Mesenchymal stem cell (in vitro differentiated cells and primary cell): ENCODE results near the gene ZNF197.

Experiments used
- DNase-seq: peaks from one replicate; pipeline ENCODE4 v3.0.0-alpha.2; 2013
- H2AFZ ChIP-seq: one replicate; pipeline ENCODE4 v1.6.1; 2013; ENCODE audit warnings: low read depth, mild to moderate bottlenecking, control low read depth, inconsistent platforms, low read length, moderate library complexity
- H2AK5ac ChIP-seq: 2 replicates; pipeline ENCODE4 v1.6.1; 2013; ENCODE audit warnings: low read length, moderate library complexity, mild to moderate bottlenecking, inconsistent platforms; ENCODE audit not compliant: severe bottlenecking
- H2BK120ac ChIP-seq: one replicate; pipeline ENCODE4 v1.6.1; 2013; ENCODE audit warnings: low read depth, mild to moderate bottlenecking, inconsistent platforms, low read length, moderate library complexity
- H2BK12ac ChIP-seq, 2 experiments: one replicate each; pipeline ENCODE4 v1.6.1; 2013; ENCODE audit warnings: inconsistent platforms in 2 of 2, low read length in 2 of 2, mild to moderate bottlenecking in 2 of 2, moderate library complexity in 2 of 2, control low read depth in 1 of 2
- H2BK15ac ChIP-seq: one replicate; pipeline ENCODE4 v1.6.1; 2013; ENCODE audit warnings: mild to moderate bottlenecking, low read depth, inconsistent platforms; ENCODE audit not compliant: poor library complexity, severe bottlenecking
- H2BK5ac ChIP-seq: 2 replicates; pipeline ENCODE4 v1.6.1; 2013; ENCODE audit warnings: low read depth, mild to moderate bottlenecking, low read length, control low read depth, inconsistent platforms; ENCODE audit not compliant: poor library complexity, severe bottlenecking
- H3K14ac ChIP-seq, 2 experiments: one replicate each; pipeline ENCODE4 v1.6.1; 2013; ENCODE audit warnings: inconsistent platforms in 2 of 2, low read length in 2 of 2, control low read depth in 1 of 2, mild to moderate bottlenecking in 1 of 2, moderate library complexity in 1 of 2
- H3K18ac ChIP-seq, 2 experiments: one replicate each; pipeline ENCODE4 v1.6.1; 2013; ENCODE audit warnings: inconsistent platforms in 2 of 2, low read length in 2 of 2, control low read depth in 1 of 2, low read depth in 1 of 2, mild to moderate bottlenecking in 1 of 2
- H3K23ac ChIP-seq, 2 experiments: one replicate each; pipeline ENCODE4 v1.6.1; 2013; ENCODE audit warnings: inconsistent platforms in 2 of 2, low read length in 2 of 2, mild to moderate bottlenecking in 2 of 2, moderate library complexity in 2 of 2, control low read depth in 1 of 2
- H3K27ac ChIP-seq: 2 replicates; pipeline ENCODE4 v1.5.1; 2013; ENCODE audit warnings: mild to moderate bottlenecking, moderate library complexity, low read length, control low read depth, inconsistent platforms; ENCODE audit not compliant: poor library complexity, severe bottlenecking
- H3K27me3 ChIP-seq, 2 experiments: 2 replicates each; pipeline versions ENCODE4 v1.6.1 to v1.7.0; 2013; ENCODE audit warnings: low read length in 2 of 2, mild to moderate bottlenecking in 2 of 2, moderate library complexity in 2 of 2, control low read depth in 1 of 2, inconsistent platforms in 1 of 2; ENCODE audit not compliant: control insufficient read depth in 1 of 2, insufficient read depth in 1 of 2
- H3K36me3 ChIP-seq, 2 experiments: 2 replicates each; pipeline versions ENCODE4 v1.6.1 to v1.7.0; 2013; ENCODE audit warnings: low read length in 2 of 2, control low read depth in 1 of 2, inconsistent platforms in 1 of 2, low read depth in 1 of 2, mild to moderate bottlenecking in 1 of 2; ENCODE audit not compliant: insufficient read depth in 2 of 2, control insufficient read depth in 1 of 2
- H3K4ac ChIP-seq, 2 experiments: one replicate each; pipeline ENCODE4 v1.6.1; 2013; ENCODE audit warnings: inconsistent platforms in 2 of 2, low read length in 2 of 2, mild to moderate bottlenecking in 2 of 2, moderate library complexity in 2 of 2, control low read depth in 1 of 2, low read depth in 1 of 2
- H3K4me1 ChIP-seq: 2 replicates; pipeline ENCODE4 v1.6.1; 2013; ENCODE audit warnings: low read depth, low read length, control low read depth; ENCODE audit not compliant: control insufficient read depth, insufficient read depth
- H3K4me2 ChIP-seq: 2 replicates; pipeline ENCODE4 v1.6.1; 2013; ENCODE audit warnings: low read length, mild to moderate bottlenecking, inconsistent platforms; ENCODE audit not compliant: poor library complexity, severe bottlenecking
- H3K4me3 ChIP-seq, 2 experiments: 2 replicates each; pipeline versions ENCODE4 v1.5.1 to v1.7.0; 2013; ENCODE audit warnings: low read length in 2 of 2, mild to moderate bottlenecking in 2 of 2, control low read depth in 1 of 2, low read depth in 1 of 2; ENCODE audit not compliant: insufficient read depth in 1 of 2
- H3K79me1 ChIP-seq: replicated peaks from 2 replicates; pipeline ENCODE4 v1.6.1; 2013; ENCODE audit warnings: mild to moderate bottlenecking, control low read depth, low read length, inconsistent platforms; ENCODE audit not compliant: poor library complexity, severe bottlenecking
- H3K9ac ChIP-seq: 2 replicates; pipeline ENCODE4 v1.7.0; 2013; ENCODE audit warnings: mild to moderate bottlenecking, low read length, moderate library complexity
- H3K9me3 ChIP-seq: 2 replicates; pipeline ENCODE4 v1.7.0; 2013; ENCODE audit warnings: mild to moderate bottlenecking, low read length; ENCODE audit not compliant: control insufficient read depth
- H4K8ac ChIP-seq: one replicate; pipeline ENCODE4 v1.6.1; 2013; ENCODE audit warnings: inconsistent platforms, mild to moderate bottlenecking, low read length, moderate library complexity
- H4K91ac ChIP-seq: one replicate; pipeline ENCODE4 v1.6.1; 2013; ENCODE audit warnings: mild to moderate bottlenecking, low read length, inconsistent platforms
- WGBS: methylation state at CpG from one replicate; pipeline ENCODE4 v1.1.7; 2013; ENCODE audit warnings: mixed read lengths; 5-methylcytosine and 5-hydroxymethylcytosine counted together

Gene ZNF197

GRCh38 chr3:44632193-44632592 is 7.4 kb downstream of the ZNF197 start:
- H4K8ac ChIP-seq, result no peak overlapping the region

GRCh38 chr3:44642337-44642736 is 17.5 kb downstream of the ZNF197 start:
- Histone ChIP-seq H2BK120ac (no peak overlapping the region), H3K27me3 (no peaks in the 10 kb centered on the region), H3K4ac (no peak overlapping the region), H3K27ac (no peak overlapping the region), H2BK15ac (no peak overlapping the region), H2BK12ac (no peak overlapping the region), H3K9ac (no peak overlapping the region), H3K79me1 (peaks cover 20% of the 10 kb centered on the region), H3K18ac (no peak overlapping the region), H3K14ac (no peak overlapping the region), H2AFZ (no peak overlapping the region), H3K4me3 (peak overlapping the region in 1 of 2 experiments; percentile 59), H4K91ac (no peak overlapping the region), H2AK5ac (no peak overlapping the region), H3K23ac (no peak overlapping the region), H4K8ac (no peak overlapping the region), H3K4me1 (no peaks in the 10 kb centered on the region), H3K36me3 (peaks cover 19 to 71% of the 10 kb centered on the region in 2 experiments), H3K4me2 (no peak overlapping the region), H2BK5ac (no peak overlapping the region), H3K9me3 (peaks cover 71% of the 10 kb centered on the region)
- DNase-seq, result no peak
- 100% methylated on average over 4 of the region's 4 CpGs for WGBS

More at GRCh38 chr3:44632193-44632592, 7.4 kb downstream of the ZNF197 start:
- no peak overlapping the region for H3K18ac ChIP-seq
- 97% methylated on average over 3 of the region's 3 CpGs for WGBS
- peaks cover 25 to 77% of the 10 kb centered on the region in 2 experiments for H3K36me3 ChIP-seq
- H2AFZ ChIP-seq, result no peak overlapping the region
- no peak overlapping the region for H4K91ac ChIP-seq
- H3K4me3 ChIP-seq, result no peak overlapping the region
- no peak overlapping the region for H3K27ac ChIP-seq
- H3K9ac ChIP-seq, result no peak overlapping the region
- H3K4me1 ChIP-seq, result no peaks in the 10 kb centered on the region
- H2BK15ac ChIP-seq, result no peak overlapping the region
- DNase-seq, result no peak
- peaks cover 14% of the 10 kb centered on the region for H3K9me3 ChIP-seq
- H3K79me1 ChIP-seq, result peaks cover 32% of the 10 kb centered on the region
- H3K4ac ChIP-seq, result no peak overlapping the region
- no peak overlapping the region for H2BK5ac ChIP-seq
- H3K14ac ChIP-seq, result no peak overlapping the region
- H2BK120ac ChIP-seq, result no peak overlapping the region
- no peaks in the 10 kb centered on the region for H3K27me3 ChIP-seq
- H2BK12ac ChIP-seq, result no peak overlapping the region
- no peak overlapping the region for H2AK5ac ChIP-seq
- no peak overlapping the region for H3K4me2 ChIP-seq
- no peak overlapping the region for H3K23ac ChIP-seq

GRCh38 chr3:44643024-44643423 is 18.2 kb downstream of the ZNF197 start:
- Histone ChIP-seq H3K23ac (no peak overlapping the region), H4K91ac (no peak overlapping the region), H2AK5ac (no peak overlapping the region), H3K79me1 (peaks cover 20% of the 10 kb centered on the region), H3K27me3 (no peaks in the 10 kb centered on the region), H3K9ac (no peak overlapping the region), H3K4me2 (no peak overlapping the region), H2BK15ac (no peak overlapping the region), H2BK5ac (no peak overlapping the region), H2AFZ (no peak overlapping the region), H3K14ac (no peak overlapping the region), H4K8ac (no peak overlapping the region), H3K4me3 (peak overlapping the region in 1 of 2 experiments; percentile 59), H3K4me1 (no peaks in the 10 kb centered on the region), H2BK120ac (no peak overlapping the region), H3K9me3 (peaks cover 64% of the 10 kb centered on the region), H3K4ac (no peak overlapping the region), H2BK12ac (no peak overlapping the region), H3K27ac (no peak overlapping the region), H3K36me3 (peaks cover 19 to 64% of the 10 kb centered on the region in 2 experiments), H3K18ac (no peak overlapping the region)
- no peak for DNase-seq
- 97% methylated on average over 2 of the region's 4 CpGs for WGBS

GRCh38 chr3:44647771-44648170 is 22.9 kb downstream of the ZNF197 start:
- WGBS, result 100% methylated on average over 1 of the region's 1 CpG
- Histone ChIP-seq H3K36me3 (peaks cover 25 to 39% of the 10 kb centered on the region in 2 experiments), H2BK15ac (no peak overlapping the region), H3K9ac (peak overlapping the region; percentile 94), H3K79me1 (peaks cover 17% of the 10 kb centered on the region), H3K23ac (no peak overlapping the region), H3K4me1 (no peaks in the 10 kb centered on the region), H2BK120ac (no peak overlapping the region), H3K4me3 (peak overlapping the region in 1 of 2 experiments; percentile 89), H3K4me2 (no peak overlapping the region), H3K4ac (no peak overlapping the region), H4K8ac (no peak overlapping the region), H2AK5ac (no peak overlapping the region), H2BK5ac (no peak overlapping the region), H3K14ac (no peak overlapping the region), H3K18ac (no peak overlapping the region), H3K27ac (no peak overlapping the region), H4K91ac (no peak overlapping the region), H3K9me3 (peaks cover 23% of the 10 kb centered on the region), H2BK12ac (no peak overlapping the region), H2AFZ (no peak overlapping the region), H3K27me3 (no peaks in the 10 kb centered on the region)
- DNase-seq, result no peak
